GM21447 (cell line): ENCODE results near the gene CREG1.
"Not testable (repeated sequence)": the region's sequence is repeated elsewhere in the genome, so short reads cannot be mapped to it uniquely, and the experiment has no call there.

Experiments used
- ATAC-seq: cut with Tn5 transposase; IDR thresholded peaks from one replicate; pipeline ENCODE4 v1.9.1; 2021; ENCODE audit not compliant: unreplicated experiment

Gene CREG1

GRCh38 chr1:167553136-167554027 lies at the start of gene CREG1:
Gene CREG1, minus strand, starts transcription at chr1:167553762.
- peak; percentile 95 for ATAC-seq

GRCh38 chr1:167602840-167603239 lies 49.3 kb upstream of the CREG1 start:
- no peak for ATAC-seq

DNA sequence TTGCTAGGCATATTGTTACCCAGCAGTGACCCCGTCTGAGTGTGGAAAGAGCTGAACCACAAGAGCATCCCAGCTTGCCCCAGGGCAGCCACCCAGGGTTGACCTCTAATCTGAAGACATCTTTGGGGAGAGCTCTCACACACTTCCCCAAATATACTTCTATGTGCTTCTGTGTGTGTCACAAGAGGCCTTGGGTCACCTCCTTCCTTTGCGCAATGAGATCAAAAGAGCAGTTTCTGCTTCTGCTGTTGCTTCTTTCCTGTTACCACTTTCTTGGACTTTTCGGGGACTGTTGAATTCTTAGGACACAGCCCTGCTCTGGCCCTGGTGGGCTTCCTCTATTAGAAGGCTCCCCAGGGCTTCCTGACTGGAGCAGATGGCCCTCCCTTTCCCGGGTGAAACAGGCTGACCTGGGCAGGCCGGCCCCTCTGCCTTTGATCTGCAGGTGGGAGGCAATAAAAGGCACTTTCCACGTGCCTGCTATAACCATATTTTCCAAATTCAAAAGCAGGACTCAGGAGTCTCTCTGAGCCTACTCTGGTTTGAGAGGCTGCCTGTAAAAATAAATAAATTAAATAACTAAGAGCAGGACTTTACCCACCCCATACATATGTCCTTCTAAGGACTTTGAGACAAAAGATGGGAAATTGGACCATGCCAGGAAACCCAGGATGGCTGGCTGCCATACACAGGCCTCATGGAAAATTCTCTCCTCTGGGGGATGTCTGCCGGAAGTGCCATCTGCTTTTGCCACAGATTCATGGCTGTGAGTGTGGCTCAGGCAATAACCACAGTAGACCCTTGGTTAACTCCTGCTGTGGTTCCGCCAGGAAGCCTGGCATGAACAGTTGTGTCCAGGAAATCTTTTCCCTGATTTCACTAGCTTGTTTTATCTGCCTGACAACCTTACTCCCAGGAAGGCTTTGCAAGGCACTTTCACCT lies 48.2 kb upstream of the CREG1 start:
- peak; percentile 54 for ATAC-seq

DNA sequence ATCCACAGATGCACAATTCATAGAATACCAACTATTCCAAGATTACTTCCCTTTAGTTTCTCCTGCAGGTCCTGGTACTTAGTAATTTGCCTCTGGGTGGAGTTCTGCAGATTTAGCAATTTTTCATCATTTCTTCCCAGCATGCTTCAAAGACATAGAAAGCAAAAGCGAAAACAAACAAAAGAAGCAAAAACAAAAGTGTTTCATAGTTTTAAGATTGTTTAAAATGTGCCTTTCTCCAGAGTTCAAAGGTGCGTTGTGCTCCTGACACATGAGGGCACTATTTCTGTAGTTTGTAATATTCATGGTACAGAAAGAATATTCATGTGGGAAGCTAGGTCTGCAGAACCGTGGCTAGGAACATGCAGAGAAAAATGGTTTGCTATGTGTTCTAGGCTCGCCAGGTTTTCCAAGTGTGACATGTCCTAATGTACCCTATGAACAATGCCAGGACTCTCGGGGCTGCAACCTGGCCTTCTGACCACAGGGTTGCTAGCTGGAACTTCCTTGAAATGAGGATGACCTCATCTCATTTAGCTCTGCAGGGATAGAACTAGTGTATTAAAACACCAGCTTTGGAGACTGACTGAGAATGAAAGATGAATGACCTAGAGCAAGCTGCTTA lies 46.5 kb upstream of the CREG1 start:
- peak; percentile 55 for ATAC-seq

DNA sequence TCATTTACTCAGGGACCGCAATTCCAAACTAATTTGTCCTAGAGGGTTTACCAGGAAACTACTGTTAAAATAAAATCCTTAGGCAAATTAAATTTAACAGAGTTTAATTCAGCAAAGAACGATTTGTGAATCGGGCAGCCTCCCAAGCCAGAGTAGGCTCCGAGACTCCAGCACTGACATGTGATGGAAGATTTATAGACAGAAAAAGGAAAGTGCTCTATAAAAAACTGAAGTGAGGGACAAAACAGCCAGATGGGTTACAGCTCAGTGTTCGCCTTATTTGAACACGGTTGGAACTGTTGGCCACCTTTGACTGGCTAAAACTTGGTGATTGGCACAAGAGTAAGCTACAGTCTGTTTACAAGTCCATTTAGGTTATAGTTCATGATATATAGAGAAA lies 41.3 kb upstream of the CREG1 start:
- no peak for ATAC-seq

- no peak for ATAC-seq
Observed at GRCh38 chr1:167593860-167594259, 40.3 kb upstream of the CREG1 start.

DNA sequence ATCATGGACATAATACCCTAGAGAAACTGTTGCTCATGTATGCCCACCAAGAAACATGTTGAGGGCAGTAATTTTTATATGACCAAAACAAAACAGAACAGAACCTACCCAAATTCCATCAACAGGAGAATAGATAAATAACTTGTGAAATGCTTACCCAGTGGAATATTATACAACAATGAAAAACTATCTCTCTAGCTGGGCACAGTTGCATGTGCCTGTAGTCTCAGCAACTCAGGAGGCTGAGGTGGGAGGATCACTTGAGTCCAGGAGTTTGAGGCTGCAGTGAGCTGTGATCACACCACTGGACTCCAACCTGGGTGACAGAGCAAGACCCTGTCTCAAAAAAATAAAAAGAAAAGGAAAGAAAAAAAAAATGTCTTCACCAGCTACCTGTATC lies 38.9 kb upstream of the CREG1 start:
- no peak for ATAC-seq

DNA sequence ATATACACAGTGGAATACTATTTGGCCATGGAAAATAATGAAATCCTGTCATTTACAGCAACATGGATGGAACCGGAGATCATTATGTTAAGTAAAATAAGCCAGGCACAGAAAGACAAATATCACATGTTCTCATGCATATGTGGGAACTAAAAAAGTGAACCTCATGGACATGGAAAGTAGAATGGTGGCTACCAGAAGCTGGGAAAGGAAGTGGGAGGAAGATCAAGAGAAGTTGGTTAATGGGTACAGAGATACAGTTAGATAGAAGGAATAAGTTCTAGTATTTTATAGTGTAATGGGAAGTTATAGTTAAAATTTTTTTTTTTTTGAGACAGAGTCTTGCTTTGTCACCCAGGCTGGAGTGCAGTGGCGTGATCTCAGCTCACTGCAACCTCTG lies 34.8 kb upstream of the CREG1 start:
- ATAC-seq, result no peak

GRCh38 chr1:167587872-167588271 lies 34.3 kb upstream of the CREG1 start:
- ATAC-seq, result no peak

- ATAC-seq, result no peak
Observed at GRCh38 chr1:167587342-167587741, 33.8 kb upstream of the CREG1 start.

DNA sequence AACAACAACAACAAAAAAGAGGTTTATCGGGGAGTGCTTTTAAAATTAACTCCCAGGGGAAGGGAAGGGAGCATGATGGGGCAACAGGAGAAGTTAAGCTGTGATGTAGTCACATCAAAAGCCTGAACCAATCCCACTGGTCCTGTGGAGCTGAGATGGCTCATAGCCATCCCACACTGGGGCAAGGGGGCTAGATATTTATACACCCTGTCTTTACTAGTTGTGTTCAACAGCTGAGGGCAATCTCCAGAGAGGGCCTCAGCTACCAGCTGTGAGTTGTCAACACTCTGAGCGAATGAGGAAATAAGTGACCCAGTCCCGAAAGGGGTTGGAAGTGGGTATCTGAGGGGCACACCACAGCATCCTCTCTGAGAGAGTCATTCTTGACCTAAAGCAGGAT lies 31.0 kb upstream of the CREG1 start:
- no peak for ATAC-seq

DNA sequence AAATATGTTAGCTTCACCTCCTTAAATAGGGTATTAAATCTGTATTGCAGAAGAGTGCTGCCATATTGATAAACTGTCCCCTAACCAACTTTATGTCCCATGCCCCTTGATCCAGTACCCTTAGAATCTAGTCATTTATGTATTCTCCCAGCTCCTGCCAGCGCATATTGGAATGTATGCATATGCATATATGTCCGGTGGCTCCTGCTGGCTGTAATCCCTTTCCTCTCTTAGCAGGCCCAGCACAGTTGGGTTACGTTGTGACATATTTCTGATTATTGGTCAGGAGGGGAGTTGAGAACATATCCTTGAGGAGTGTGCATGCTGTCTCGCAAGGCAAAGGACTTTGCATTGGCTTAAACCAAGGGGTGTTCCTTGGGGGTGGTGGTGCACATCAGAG lies 29.2 kb upstream of the CREG1 start:
- ATAC-seq, result no peak

DNA sequence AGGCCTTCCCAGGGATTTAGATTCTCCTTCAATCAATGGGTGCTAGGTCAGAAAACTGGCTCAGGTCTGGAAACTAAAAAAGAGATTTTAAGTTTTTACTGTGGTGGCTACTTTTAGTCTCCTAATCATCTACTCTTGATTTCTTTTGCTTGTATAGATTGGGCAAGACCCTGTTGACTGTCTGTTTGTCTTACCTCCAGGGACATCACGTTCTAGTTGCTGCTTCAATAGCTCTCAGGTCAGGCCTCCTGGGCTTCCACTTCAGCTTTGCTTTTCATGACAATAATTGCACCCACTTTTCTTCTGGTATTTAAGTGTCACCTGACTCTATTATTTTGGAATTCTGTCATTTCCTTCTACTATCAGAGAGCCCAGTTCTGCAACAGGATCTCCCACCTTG lies 28.5 kb upstream of the CREG1 start:
- no peak for ATAC-seq

GRCh38 chr1:167579986-167580385 lies 26.4 kb upstream of the CREG1 start:
- no peak for ATAC-seq

- no peak for ATAC-seq
Observed at GRCh38 chr1:167578939-167579521, 25.5 kb upstream of the CREG1 start.

- no peak for ATAC-seq
Observed at GRCh38 chr1:167575649-167576048, 22.1 kb upstream of the CREG1 start.

DNA sequence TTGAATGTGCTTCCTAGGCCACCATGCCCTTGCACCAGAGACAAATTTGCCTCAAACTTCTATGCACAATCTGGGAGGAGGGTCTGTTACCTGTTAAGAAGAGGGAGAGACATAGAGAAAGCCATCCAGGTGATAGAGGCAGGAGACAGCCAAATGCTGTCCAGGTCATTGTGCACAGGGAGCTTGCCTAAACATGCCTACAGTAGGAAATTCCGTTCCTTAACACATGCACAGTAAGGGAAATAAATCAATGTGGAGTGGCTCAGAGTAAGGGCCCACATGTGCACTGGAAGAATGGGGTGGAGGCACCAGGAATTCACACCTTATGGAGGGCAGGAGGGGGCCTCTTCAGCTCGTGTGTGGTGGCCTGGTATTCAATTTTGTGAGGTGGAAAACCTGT lies 19.5 kb upstream of the CREG1 start:
- no peak for ATAC-seq

GRCh38 chr1:167570712-167571111 lies 17.1 kb upstream of the CREG1 start:
- ATAC-seq, result not testable (repeated sequence)

- no peak for ATAC-seq
Observed at GRCh38 chr1:167567663-167568062, 14.1 kb upstream of the CREG1 start.

DNA sequence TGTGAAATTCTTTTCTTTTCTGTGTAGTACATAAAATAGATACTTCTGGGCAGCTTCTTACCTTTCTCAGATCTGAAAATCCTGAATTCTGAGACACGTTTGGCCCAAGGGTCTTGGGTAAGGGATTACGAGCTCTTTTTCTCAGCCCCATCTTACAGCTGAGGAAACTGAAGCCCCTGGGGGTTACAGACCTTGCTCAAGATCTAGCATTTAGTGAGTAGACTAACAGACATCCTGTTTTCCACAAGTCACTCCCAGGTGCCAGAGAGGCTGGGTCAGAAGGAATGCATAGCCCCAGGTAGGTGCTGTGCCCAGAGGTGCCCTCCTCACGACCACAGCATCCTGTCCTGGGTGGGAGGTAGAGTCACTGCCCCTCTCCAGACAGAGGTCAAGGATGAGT lies 13.2 kb upstream of the CREG1 start:
- no peak for ATAC-seq

- ATAC-seq, result no peak
Observed at GRCh38 chr1:167565922-167566321, 12.4 kb upstream of the CREG1 start.
